Tibial artery (tissue), 4 donors: ENCODE results near the gene USF3.

Experiments
- DNase-seq, 2 donors: peaks; one replicate each; pipeline ENCODE4 v3.0.0-alpha.2; 2019
- H3K27ac ChIP-seq, 2 donors: fragments of 200-600 bp; sonication (generic) in 1 of 2; 1 replicate in 1 of 2; 2 replicates in 1 of 2; pipeline ENCODE4 v1.5.1; 2018 to 2019; ENCODE audit warnings: mild to moderate bottlenecking in 1 of 2
- H3K27me3 ChIP-seq, 2 donors: fragments of 200-600 bp; sonication (generic) in 1 of 2; one replicate each; pipeline versions ENCODE4 v1.5.1 to v1.6.0; 2016 to 2019
- H3K36me3 ChIP-seq, 3 donors: fragments of 200-600 bp; sonication (generic) in 2 of 3; one replicate each; pipeline ENCODE4 v1.5.1; 2016 to 2019; ENCODE audit warnings: mild to moderate bottlenecking in 2 of 3
- H3K4me1 ChIP-seq, 4 donors: fragments of 200-600 bp; sonication (generic) in 2 of 4; 1 replicate in 3 of 4; 2 replicates in 1 of 4; pipeline ENCODE4 v1.5.1; 2016 to 2019
- H3K4me3 ChIP-seq, 2 donors: fragments of 200-600 bp; sonication (generic) in 1 of 2; 1 replicate in 1 of 2; 2 replicates in 1 of 2; pipeline ENCODE4 v1.5.1; 2018 to 2019; ENCODE audit warnings: mild to moderate bottlenecking in 2 of 2
- H3K9me3 ChIP-seq, 3 donors: fragments of 200-600 bp; sonication (generic) in 1 of 3; one replicate each; pipeline ENCODE4 v1.5.1; 2016 to 2019
- intact Hi-C: fragments of 100-400 bp; cut with DNase I; formaldehyde crosslinking; loops from one replicate; pipeline ENCODE4 v1.15.0; 2023; ENCODE audit warnings: low total_unique reads
- TF ChIP-seq, protein P1 (sequence below), 2 experiments: fragments of 200-600 bp in 1 of 2; fragments of 450-650 bp in 1 of 2; IDR thresholded peaks; one replicate each; pipeline ENCODE4 v1.5.1; 2017 to 2019; ENCODE audit warnings: antibody characterized with exemption in 2 of 2, mild to moderate bottlenecking in 1 of 2, moderate library complexity in 1 of 2

Gene USF3

DNA sequence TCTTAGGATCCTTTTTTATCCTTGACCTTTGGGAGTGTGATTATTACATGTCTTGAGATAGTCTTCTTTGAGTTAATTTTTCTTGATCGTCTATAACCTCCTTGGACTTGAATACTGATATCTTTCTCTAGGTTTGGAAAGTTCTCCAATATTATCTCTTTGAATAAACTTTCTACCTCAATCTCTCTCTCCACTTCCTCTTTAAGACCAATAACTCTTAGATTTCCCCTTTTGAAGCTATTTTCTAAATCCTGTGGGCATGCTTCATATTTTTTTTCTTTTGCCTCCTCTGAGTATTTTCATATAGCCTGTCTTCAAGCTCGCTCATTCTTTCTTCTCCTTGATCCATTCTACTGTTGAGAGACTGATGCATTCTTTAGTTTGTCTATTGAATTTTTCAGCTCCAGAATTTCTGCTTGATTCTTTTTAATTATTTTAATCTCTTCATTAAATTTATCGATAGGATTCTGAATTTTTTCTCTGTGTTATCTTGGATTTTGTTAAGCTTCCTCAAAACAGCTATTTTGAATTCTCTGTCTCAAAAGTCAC is 12.1 kb downstream of the USF3 start:
- H3K27me3 ChIP-seq: no peaks in the 10 kb centered on the region
- no peak overlapping the region for H3K27ac ChIP-seq
- peaks cover 0 to 5% (median 0%) of the 10 kb centered on the region in 3 donors for H3K36me3 ChIP-seq
- peaks cover 0 to 4% (median 0%) of the 10 kb centered on the region in 3 donors for H3K9me3 ChIP-seq
- intact Hi-C loops: no loop called here
- no peak overlapping the region for H3K4me3 ChIP-seq
- peaks cover 0 to 5% (median 0%) of the 10 kb centered on the region in 4 donors for H3K4me1 ChIP-seq
- DNase-seq: no peak
- TF ChIP-seq, protein P1, sequence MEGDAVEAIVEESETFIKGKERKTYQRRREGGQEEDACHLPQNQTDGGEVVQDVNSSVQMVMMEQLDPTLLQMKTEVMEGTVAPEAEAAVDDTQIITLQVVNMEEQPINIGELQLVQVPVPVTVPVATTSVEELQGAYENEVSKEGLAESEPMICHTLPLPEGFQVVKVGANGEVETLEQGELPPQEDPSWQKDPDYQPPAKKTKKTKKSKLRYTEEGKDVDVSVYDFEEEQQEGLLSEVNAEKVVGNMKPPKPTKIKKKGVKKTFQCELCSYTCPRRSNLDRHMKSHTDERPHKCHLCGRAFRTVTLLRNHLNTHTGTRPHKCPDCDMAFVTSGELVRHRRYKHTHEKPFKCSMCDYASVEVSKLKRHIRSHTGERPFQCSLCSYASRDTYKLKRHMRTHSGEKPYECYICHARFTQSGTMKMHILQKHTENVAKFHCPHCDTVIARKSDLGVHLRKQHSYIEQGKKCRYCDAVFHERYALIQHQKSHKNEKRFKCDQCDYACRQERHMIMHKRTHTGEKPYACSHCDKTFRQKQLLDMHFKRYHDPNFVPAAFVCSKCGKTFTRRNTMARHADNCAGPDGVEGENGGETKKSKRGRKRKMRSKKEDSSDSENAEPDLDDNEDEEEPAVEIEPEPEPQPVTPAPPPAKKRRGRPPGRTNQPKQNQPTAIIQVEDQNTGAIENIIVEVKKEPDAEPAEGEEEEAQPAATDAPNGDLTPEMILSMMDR (IDR thresholded peaks at IDR 0.05): no peak

DNA sequence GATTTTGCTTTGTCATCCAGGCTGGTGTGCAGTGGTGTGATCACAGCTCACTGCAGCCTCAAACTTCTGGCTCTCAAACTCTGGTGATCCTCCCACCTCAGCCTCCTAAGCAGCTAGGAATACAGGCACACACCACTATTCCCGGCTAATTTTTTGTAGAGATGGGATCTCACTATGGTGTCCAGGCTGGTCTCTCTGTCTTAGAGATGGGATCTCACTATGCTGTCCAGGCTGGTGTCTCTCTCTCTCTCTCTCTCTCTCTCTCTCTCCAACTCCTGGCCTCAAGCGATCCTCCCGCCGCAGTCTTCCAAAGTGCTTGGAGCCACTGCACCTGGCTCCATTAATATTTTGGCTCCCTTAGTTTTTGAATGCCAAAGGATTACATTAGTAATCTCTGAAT is 17.7 kb downstream of the USF3 start:
- Histone ChIP-seq H3K36me3 (peaks cover 3 to 35% (median 20%) of the 10 kb centered on the region in 3 donors), H3K4me1 (no peaks in the 10 kb centered on the region), H3K4me3 (no peak overlapping the region), H3K9me3 (no peaks in the 10 kb centered on the region), H3K27ac (no peak overlapping the region), H3K27me3 (no peaks in the 10 kb centered on the region)
- no peak for DNase-seq
- TF ChIP-seq, protein P1 (IDR thresholded peaks at IDR 0.05): no peak
- intact Hi-C loops: no loop called here

DNA sequence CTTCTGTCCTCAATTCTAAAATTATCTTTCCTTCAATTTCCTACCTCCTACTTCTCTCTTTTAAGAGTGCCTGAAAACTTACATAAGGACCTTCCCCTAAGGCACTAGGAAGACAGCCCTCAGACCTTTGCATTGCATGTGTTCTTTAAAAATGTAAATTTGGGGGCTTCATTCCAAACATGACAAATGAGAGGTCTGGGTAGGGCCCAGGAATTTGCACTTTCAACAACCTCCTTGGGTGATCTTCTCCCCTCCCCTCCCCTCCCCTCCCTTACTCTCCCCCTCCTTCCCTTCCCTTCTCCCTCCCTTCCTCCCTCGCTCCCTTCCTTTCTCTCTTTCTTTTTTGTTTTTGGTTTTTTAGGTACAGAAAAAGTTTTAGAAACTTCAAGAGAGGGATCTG is 18.7 kb downstream of the USF3 start:
- TF ChIP-seq, protein P1 (IDR thresholded peaks at IDR 0.05): no peak
- no peaks in the 10 kb centered on the region for H3K27me3 ChIP-seq
- H3K4me3 ChIP-seq: no peak overlapping the region
- no peaks in the 10 kb centered on the region for H3K9me3 ChIP-seq
- no peaks in the 10 kb centered on the region for H3K4me1 ChIP-seq
- H3K36me3 ChIP-seq: peaks cover 4 to 39% (median 25%) of the 10 kb centered on the region in 3 donors
- H3K27ac ChIP-seq: no peak overlapping the region
- intact Hi-C loops: no loop called here
- no peak for DNase-seq

DNA sequence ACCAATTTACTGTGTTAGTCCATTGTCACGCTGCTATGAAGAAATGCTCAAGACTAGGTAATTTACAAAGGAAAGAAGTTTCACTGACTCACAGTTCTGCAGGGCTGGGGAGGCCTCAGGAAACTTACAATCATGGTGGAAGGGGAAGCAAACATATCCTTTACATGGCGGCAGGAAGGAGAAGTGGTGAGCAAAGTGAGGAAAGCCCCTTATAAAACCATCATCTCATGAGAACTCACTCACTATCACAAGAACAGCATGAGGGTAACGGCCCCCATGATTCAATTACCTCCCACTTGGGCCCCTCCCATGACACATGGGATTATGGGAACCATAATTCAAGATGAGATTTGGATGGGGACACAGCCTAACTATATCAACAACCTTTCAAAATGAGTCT is 20.2 kb downstream of the USF3 start:
- Histone ChIP-seq H3K27me3 (no peaks in the 10 kb centered on the region), H3K27ac (no peak overlapping the region), H3K36me3 (peaks cover 4 to 46% (median 25%) of the 10 kb centered on the region in 3 donors), H3K4me3 (no peak overlapping the region), H3K9me3 (no peaks in the 10 kb centered on the region), H3K4me1 (no peaks in the 10 kb centered on the region)
- DNase-seq: no peak
- intact Hi-C loops: no loop called here
- TF ChIP-seq, protein P1 (IDR thresholded peaks at IDR 0.05): no peak

DNA sequence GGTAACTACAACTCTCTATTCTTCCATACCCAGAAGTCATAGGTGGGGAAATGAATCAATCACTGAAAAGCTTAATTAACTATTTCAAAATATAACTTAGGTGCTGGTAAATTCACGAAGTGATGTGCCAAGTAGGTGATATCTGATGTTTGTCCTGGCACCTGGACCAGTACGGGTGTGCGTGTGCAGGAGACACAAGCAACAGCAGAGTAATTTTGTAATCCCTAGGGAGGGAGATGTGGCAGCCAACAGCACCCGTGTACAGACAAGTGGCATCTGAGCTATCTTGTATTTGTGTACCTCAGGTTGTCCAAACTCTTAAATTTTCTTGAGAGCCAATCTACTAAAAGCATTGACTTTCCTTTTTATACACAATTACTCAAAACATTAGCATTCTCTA is 22.8 kb downstream of the USF3 start:
- TF ChIP-seq, protein P1 (IDR thresholded peaks at IDR 0.05): no peak
- intact Hi-C loops: no loop called here
- Histone ChIP-seq H3K4me3 (no peak overlapping the region), H3K4me1 (no peaks in the 10 kb centered on the region), H3K27ac (no peak overlapping the region), H3K27me3 (no peaks in the 10 kb centered on the region), H3K36me3 (peaks cover 4 to 51% (median 25%) of the 10 kb centered on the region in 3 donors), H3K9me3 (no peaks in the 10 kb centered on the region)
- DNase-seq: no peak

DNA sequence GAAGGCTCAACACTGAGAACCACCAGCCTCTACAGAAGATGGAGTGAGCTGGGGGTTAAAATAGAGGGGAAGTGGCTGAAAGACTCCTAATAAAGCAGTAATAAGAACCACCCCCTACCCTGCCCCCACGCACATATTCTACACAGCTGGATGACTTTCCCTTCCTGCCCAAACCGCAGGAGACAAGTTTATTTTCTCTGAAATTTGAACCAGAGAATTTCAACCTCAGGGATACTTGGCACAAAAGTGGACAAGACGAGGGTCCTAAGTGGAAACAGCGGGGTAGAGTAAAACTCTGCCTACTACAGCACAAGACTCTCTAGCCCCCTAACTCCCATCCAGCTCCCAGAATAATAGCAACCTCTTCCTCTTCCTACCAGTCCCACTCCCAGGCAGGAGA is 28.4 kb downstream of the USF3 start:
- no peaks in the 10 kb centered on the region for H3K27me3 ChIP-seq
- no peak for DNase-seq

More for the DNA sequence above, 28.4 kb downstream of the USF3 start:
- no peak overlapping the region for H3K27ac ChIP-seq
- no peaks in the 10 kb centered on the region for H3K9me3 ChIP-seq
- H3K36me3 ChIP-seq: peaks cover 9 to 36% (median 21%) of the 10 kb centered on the region in 3 donors
- TF ChIP-seq, protein P1 (IDR thresholded peaks at IDR 0.05): no peak
- intact Hi-C loops: no loop called here
- no peaks in the 10 kb centered on the region for H3K4me1 ChIP-seq
- H3K4me3 ChIP-seq: no peak overlapping the region
